Epidermal melanocyte (primary cell): ENCODE data around the gene ANKRD27.
"Not testable (repeated sequence)": the region's sequence is repeated elsewhere in the genome, so short reads cannot be mapped to it uniquely, and the experiment has no call there.

ENCODE experiments used
- DNase-seq: peaks from one replicate; pipeline ENCODE4 v3.0.0; 2011; ENCODE audit warnings: low spot score; ENCODE audit not compliant: insufficient read length

The ANKRD27 gene

DNA sequence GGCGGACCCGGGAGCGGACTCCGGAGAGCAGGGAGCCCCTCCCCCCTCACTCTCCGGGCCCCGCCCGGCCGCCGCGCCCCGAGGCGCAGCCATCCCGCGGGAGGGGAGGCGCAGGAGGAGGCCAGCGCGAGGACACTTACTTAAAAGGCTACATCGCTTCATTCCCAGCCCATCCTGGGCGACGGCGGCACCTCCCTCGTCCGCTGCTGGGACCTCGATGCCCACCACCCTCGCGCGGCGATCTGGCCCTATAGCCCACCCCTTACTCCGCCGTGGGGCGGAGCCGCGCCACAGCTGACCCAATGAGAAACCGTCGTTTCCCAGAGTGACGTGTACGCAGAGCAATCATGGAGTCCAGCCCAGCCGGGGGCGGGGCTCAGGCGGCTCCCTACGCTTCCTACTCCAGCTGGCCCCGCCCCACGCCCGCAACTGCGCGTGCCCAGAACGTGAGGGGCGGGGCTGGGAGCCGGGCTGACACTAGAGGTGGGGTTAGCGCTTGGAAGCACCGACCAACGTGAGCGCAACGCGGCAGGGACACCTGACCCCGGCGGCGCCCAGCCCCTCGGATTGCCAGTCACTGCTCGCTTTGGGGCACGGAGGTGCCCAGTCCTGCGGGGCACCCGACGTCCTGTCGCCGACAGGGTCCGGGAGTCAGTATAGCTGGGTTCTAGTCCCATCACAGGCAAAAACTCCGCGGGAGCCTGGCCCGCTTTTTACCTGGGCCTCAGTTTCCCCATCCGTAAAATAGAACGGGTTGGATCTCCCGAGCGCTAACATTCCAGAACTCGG lies at the start of gene ANKRD27:
Gene ANKRD27 (minus strand): TSS at position 250 of the 789 bp plus-strand sequence. CDS start 16,165 bp downstream, outside the sequence.
- peak; percentile 98 for DNase-seq

DNA sequence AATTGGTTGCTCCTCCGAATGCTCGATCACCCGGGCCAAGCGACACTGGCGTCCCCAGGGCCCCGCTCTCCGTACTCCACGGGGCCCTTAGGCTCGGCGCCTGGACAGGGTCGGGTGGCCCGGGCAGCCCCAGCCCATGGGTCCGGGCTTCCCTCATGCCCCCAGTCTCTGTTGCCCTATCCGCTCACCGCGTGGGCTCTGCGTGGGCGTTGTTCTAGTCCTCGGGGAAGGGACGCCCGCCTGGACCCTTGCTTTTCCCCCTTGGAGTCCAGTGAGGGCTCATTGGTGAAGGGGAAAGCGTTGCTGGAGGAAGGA lies 45.9 kb upstream of the ANKRD27 start:
- DNase-seq, result no peak

DNA sequence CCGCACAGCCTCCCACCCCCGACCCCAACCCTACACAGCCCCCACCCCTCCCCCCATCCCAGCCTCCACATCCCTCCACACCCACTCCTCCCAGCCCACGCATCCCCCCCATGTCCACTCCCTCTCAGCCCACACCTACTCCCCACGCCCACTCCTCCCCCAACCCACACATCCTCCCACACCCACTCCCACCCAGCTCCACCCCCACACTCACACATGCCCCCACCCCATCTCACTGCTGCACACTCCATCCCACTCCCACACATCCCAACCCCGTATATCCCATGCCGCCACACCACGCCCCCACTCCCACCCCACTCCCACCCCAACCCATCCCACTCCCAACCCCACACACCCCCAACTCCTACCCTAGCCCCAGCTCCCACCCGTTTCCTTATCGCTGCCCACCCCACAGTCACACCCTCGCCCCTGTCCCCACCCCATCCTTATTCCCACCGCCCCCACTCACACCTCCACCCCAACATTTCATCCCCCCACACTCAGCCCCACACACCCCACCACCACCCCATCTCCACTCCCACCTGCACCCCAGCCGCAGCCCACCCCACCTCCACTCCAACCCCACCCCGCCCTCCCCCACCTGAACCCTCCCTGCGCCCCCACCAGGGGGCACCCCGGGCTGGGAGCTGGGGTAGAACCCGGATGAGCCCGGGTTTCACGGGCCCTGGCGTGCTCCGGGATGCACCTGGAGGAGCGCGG lies 45.4 kb upstream of the ANKRD27 start:
- DNase-seq, result no peak

DNA sequence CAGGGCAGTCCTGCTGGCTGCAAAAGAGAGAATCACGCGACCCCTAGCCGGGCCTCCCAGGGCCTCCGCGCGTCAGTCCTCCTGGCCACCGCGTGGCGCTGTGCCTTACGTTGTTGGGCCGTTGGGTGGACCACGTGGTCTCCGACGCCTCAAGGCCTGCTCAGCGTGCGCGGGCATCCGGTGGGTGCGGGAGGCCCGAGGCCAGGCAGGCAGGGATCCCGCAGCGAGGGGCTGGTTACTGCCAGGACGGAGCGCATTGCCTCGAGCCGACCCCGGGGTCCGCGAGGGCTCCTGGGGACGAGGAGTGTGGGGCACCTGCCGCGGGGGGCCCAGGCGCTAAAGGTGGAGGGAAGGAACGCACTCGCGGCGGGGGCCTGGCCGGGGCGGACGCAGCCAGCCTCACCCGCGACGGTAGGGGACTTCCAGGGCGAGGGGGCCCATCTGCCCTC lies 44.7 kb upstream of the ANKRD27 start, which contains the start of gene TDRD12:
Gene TDRD12 (plus strand): TSS at position 157 of the 449 bp plus-strand sequence. CDS start 306 bp downstream, outside the sequence.
- no peak for DNase-seq

DNA sequence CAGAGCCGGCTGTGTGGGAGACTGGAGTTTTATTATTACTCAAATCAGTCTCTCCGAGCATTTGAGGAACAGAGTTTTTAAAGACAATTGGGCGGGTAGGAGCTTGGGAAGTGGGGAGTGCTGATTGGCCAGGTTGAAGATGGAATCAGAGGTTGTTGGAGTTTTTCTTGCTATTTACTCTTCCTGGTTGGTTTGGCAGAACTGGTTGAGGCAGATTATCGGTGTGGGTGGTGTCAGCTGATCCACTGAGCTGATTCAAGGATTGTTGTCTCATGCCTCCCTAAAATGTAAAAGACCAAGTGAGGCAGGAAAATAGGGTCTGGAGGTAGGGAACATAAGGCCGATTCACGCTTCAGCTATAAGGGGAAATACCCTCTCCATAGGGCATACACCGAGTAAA lies 43.3 kb upstream of the ANKRD27 start:
- no peak for DNase-seq

DNA sequence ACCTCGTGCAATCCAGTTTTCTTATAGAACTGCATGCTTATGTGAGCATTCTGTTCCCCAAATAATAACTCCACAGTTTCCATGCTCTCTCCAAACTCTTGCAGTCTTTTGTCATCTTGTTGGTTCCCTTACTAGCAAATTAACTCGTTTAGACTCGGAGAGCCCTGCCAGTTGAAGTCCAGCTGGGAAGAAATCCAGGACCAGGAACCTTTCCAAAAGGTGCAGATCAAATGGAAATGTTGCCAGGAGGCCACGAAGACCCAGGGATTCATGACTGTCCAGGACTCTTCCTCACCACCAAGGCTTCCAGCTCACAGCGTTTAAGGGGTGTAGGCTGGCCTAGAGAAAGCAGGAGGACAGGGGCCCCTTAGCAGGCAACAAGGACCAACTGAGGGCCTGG lies 42.5 kb upstream of the ANKRD27 start:
- DNase-seq, result no peak

DNA sequence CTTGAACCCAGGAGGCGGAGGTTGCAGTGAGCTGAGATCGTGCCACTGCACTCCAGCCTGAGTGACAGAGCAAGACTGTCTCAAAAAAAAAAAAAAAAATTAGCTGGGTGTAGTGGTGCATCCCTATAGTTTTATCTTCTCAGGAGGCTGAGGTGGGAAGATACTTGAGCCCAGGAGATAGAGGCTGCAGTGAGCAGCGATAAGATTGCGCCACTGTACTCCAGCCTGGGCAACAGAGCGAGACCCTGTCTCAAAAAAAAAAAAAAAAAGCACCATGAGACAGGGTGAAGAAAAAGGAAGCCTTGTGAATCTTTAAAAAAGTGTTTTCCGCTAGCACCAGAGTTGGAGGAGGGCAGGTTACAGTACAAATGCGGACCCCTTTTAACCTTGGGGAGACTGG lies 41.2 kb upstream of the ANKRD27 start:
- DNase-seq, result not testable (repeated sequence)

DNA sequence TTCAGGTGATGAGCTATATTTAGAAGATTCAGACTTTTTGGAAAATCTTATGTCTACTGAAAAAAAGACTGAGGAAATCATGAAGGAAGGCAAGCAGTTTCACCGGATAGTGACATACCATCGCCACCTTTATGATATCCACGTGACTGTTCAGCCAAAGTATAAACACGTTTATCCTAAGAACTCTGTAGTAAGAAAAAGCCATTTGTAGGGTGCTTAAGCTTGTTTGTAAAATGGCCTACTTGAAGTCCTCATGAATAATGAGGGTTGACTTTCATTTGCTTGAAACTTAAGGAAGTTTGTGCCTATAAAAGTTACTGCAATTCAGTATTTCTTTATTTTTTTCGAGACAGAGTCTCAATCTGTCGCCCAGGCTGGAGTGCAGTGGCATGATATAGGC lies 36.8 kb upstream of the ANKRD27 start:
- DNase-seq, result no peak

DNA sequence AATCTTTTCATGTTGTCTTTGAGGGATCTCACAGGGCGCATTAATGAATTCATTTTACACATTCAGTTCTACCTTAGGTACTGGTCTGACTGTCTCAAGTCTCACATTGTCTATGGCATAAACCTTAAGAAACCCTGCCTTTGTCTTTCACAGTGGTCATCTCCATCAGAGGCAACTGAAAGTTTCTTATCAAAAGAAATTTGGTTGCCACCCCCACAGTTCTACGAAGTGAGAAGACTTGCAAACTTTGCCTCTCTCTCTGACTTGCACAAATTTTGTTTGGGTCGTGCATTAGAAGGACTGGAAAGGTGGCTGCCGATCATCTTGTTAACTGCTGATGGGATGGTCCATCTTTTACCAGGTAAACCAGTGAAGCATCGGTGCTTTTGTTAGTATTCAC lies 34.1 kb upstream of the ANKRD27 start:
- DNase-seq, result no peak

DNA sequence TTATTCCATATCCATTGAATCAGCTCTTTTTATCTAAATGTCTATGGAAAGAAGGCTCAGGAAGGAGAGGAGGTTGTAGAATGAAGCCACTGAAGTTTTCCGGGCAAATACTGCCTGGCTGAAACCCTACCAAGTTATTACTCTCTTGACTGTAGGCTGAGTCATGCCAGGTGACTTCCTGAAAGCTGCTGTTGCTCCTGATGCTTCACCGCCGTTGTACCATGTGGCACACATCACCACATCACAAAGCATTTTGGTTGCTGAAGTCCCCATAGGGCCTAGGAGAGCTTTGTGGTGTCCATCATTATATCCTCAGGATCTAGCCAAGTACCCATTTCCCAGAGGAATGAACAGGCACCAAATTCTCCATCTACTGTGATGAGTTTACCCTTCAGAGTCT lies 33.5 kb upstream of the ANKRD27 start:
- DNase-seq, result no peak

DNA sequence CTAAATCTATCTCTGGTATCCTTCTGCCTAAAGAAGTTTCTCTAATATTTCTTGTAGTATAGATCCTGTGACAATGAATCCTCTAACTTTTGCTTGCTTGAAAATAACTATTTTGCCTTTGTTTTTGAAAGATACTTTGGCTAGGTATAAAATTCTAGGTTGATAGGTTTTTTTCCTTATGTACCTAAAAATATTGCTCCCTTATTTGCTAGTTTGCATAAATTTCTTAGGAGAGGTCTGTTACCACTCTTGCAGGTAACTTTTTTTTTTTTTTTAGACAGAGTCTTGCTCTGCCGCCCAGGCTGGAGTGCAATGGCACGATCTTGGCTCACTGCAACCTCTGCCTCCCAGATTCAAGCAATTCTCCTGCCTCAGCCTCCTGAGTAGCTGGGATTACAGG lies 29.0 kb upstream of the ANKRD27 start:
- DNase-seq, result not testable (repeated sequence)

DNA sequence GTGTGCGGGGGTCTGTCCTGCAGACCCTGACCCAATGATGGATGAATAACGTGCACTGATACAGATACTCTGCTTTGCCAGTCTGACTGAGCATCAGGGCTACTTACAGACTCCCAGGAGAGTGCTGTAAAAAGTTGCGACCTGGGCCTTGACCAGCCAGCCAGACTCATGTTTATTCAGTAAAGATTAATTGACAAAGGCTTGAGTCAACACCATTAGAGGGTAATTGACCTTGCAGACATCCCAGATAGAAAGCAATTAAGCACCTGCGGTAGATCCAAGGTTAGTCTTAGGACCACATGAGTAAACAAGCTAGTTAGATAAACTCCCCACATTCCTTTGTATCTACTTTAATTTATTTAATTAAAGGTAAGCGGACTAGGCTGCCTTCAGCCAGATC lies 27.0 kb upstream of the ANKRD27 start:
- DNase-seq, result no peak

DNA sequence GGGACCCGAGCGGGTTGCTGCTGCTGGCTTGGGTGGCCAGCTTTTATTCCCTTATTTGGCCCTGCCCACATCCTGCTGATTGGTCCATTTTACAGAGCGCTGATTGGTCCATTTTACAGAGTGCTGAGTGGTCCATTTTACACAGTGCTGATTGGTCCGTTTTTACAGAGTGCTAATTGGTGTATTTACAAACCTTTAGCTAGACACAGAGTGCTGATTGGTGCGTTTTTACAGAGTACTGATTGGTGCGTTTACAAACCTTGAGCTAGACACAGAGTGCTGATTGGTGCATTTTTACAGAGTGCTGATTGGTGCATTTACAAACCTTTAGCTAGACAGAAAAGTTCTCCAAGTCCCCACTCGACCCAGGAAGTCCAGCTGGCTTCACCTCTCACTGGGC lies 25.1 kb upstream of the ANKRD27 start:
- not testable (repeated sequence) for DNase-seq

DNA sequence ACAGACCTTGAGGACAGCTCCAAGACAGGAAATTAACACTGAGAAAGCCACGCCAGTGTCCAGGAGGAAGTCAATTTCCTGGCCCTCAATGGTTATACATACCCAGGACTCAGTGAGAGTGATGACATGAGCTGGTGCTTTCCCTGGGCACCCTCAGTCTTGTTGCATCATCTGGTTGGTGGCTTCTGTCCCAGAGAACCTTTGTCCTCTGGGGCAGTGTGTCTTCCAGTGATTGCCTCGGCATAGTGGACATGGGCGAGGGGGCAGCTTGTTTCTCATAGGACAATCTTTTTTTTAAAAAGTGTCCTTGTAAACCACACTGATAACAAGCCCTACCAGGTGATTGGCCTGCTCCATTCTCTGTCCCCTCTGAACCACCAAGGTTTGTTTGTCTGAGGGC lies 21.8 kb upstream of the ANKRD27 start:
- DNase-seq, result not testable (repeated sequence)

DNA sequence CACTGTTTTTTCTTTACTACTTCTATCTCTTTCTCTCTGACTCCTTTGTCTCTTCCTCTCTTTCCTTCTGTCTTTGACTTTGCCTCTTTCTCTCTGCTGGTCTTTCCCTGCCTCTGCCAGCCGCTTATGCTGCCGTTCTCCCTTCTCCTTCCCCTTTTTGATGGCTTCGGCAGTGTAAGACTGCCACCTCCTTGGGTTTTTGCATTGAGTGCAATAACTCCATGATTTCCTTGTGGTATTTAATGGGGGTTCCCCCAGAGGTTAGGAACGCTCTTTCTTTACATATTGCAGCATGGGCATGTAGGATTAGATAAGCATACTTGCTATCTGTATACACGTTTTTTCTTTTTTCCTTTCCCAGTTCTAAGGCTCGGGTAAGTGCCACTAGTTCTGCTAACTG lies 20.5 kb upstream of the ANKRD27 start:
- not testable (repeated sequence) for DNase-seq

DNA sequence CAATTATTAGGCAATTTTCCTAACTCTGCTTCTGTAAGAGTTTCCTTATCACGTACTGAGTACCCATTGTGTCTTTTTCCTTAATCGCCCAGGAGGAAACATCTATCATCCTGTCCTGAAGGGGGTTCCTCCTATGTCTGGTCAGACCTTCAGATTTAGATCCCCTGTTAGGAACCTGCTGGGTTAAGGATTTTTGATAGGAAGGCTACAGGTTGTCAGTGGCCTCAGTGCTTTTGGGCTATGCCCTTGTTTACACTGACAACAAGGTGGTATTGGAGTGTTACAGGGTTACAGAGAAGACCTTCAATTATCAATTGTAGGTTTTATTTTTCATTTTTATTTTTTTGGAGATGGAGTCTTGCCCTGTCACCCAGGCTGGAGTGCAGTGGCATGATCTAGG lies 19.9 kb upstream of the ANKRD27 start:
- not testable (repeated sequence) for DNase-seq

DNA sequence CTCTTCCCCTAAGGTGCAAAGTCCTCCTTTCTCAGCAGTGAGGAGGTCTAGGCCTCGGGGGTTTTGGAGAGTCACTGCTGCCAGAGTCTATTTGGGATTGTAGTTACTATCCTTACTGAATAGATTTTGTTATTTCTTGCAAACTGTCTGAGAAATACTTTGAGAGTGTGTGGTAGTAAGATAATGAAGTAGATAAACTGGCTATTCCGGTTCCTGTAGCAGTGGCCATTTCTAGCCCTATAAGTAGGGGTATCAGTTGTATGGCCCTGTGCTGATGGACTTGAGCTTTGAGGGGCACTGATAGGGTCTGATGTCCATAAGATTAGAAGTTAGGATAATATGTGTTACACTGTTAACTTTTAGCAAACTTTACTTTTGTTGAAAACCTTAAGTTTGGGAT lies 19.3 kb upstream of the ANKRD27 start:
- DNase-seq, result not testable (repeated sequence)

DNA sequence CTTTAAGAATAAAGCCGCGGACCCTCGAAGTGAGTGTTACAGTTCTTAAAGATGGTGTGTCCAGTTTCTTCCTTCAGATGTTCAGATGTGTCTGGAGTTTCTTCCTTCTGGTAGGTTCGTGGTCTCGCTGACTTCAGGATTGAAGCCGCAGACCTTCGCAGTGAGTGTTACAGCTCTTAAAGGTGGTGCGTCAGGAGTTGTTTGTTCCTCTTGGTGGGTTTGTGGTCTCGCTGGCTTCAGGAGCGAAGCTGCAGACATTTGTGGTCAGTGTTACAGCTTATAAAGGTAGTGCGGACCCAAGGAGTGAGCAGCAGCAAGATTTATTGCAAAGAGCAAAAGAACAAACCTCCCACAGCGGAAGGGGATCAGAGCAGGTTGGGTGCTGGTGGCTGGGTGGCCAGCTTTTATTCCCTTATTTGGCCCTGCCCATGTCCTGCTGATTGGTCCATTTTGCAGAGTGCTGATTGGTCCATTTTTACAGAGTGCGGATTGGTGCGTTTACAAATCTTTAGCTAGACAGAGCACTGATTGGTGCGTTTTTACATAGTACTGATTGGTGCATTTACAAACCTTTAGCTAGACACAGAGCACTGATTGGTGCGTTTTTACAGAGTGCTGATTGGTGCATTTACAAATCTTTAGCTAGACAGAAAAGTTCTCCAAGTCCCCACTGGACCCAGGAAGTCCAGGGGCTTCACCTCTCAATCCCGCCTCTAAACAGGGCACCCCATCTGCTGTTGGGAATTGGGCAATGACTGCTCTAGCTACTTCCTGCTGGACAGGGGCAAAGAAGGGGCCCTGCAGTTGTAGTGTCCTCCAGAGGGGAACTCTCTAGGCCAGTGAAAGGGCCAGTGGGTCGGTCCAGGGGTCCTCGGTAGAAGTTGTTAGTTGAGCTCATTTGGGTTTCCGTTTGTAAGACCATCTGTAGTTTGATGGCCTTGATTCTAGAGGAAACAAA lies 18.4 kb upstream of the ANKRD27 start:
- not testable (repeated sequence) for DNase-seq

DNA sequence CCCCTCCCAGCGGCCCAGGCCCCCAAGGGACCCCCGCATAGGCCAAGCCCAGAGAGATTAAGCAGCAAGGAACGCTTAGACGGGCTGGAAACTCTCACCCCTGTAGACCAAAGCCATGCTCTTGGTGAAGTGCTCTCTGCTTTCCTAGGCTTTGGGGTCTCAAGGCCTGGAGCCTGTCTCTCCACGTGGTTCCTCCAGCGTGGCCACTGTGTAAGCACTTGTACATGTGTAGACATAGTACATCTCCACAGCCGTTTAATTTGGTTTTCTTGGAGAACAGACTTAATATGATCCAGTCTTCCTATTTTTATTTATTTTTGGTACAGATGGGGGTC lies 17.7 kb upstream of the ANKRD27 start:
- no peak for DNase-seq

DNA sequence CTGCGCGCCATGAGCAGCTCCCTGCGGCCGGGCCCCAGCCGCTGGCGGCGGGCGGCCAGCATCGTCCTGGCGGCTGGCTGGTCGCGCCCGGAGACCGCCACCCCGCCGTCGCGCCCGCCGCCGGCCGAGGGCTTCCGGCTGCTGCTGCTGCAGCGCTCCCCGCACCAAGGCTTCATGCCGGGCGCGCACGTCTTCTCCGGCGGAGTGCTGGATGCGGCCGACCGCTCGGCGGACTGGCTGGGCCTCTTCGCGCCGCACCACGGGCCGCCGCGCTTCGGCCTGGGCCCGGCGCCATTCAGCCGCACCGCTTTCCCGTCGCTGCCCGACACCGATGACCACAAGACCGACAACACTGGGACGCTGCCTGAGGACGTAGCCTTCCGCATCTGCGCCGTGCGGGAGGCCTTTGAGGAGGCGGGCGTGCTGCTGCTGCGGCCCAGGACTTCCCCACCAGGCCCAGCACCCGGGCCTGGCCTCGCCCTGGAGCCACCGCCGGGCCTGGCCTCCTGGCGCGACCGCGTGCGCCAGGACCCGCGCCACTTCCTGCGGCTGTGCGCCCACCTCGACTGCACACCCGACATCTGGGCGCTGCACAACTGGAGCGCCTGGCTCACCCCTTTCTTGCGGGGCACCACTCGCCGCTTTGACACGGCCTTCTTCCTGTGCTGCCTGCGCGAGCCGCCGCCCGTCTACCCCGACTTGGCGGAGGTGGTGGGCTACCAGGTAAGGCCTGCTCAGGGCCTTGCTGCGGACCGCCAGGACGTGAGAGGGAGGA lies 17.2 kb upstream of the ANKRD27 start:
- no peak for DNase-seq
